ENCODE measurements around the gene COL9A3.
"Not testable (repeated sequence)": the region's sequence is repeated elsewhere in the genome, so short reads cannot be mapped to it uniquely, and the experiment has no call there.

COL9A3 gene

GRCh38 chr20:62838128-62838891 lies 21.5 kb downstream of the COL9A3 start:
- no peak for DNase-seq

- no peak for DNase-seq
These were observed 22.4 kb downstream of the COL9A3 start for GRCh38 chr20:62839261-62839660.

- DNase-seq, result no peak
These were observed 23.0 kb downstream of the COL9A3 start for GRCh38 chr20:62839816-62840215.

GRCh38 chr20:62840244-62841197 lies 23.7 kb downstream of the COL9A3 start:
- DNase-seq, result no peak

GRCh38 chr20:62841705-62842212 lies 24.9 kb downstream of the COL9A3 start:
- DNase-seq, result no peak

GRCh38 chr20:62843656-62844055 lies 26.8 kb downstream of the COL9A3 start:
- DNase-seq, result no peak

- no peak for DNase-seq
These were observed 27.3 kb downstream of the COL9A3 start for GRCh38 chr20:62844182-62844581.

GRCh38 chr20:62845416-62846160 lies 28.7 kb downstream of the COL9A3 start:
- no peak for DNase-seq

GRCh38 chr20:62846166-62846890 lies 29.5 kb downstream of the COL9A3 start:
- no peak for DNase-seq

GRCh38 chr20:62848917-62849316 lies 32.1 kb downstream of the COL9A3 start:
- DNase-seq, result not testable (repeated sequence)

GRCh38 chr20:62849431-62849830 lies 32.6 kb downstream of the COL9A3 start:
- DNase-seq, result no peak

- DNase-seq, result no peak
These were observed 33.6 kb downstream of the COL9A3 start for GRCh38 chr20:62850333-62850974.

- DNase-seq, result no peak
These were observed 35.3 kb downstream of the COL9A3 start for GRCh38 chr20:62852196-62852595.

GRCh38 chr20:62852841-62853240 lies 36.0 kb downstream of the COL9A3 start:
- DNase-seq, result no peak

- DNase-seq, result not testable (repeated sequence)
These were observed 36.5 kb downstream of the COL9A3 start for GRCh38 chr20:62853304-62853703.

- DNase-seq, result no peak
These were observed 37.3 kb downstream of the COL9A3 start for GRCh38 chr20:62854121-62854520.

- DNase-seq, result no peak
These were observed 38.3 kb downstream of the COL9A3 start for GRCh38 chr20:62855120-62855519.

- no peak for DNase-seq
These were observed 40.2 kb downstream of the COL9A3 start for GRCh38 chr20:62856931-62857619.

GRCh38 chr20:62858058-62858830 lies 41.4 kb downstream of the COL9A3 start:
- DNase-seq, result no peak

- no peak for DNase-seq
These were observed 42.9 kb downstream of the COL9A3 start for GRCh38 chr20:62859721-62860120.
